Esophagus squamous epithelium (tissue), 4 donors: ENCODE results near the gene GAS2L1.

Experiments
- POLR2A ChIP-seq, 4 donors: fragments of 450-650 bp; IDR thresholded peaks; one replicate each; pipeline ENCODE4 v1.6.1; 2017; ENCODE audit warnings: antibody characterized with exemption in 4 of 4, mild to moderate bottlenecking in 4 of 4, moderate library complexity in 3 of 4
- TF ChIP-seq, protein P1 (sequence below), 6 experiments: fragments of 450-650 bp in 4 of 6; fragments of 200-600 bp in 2 of 6; sonication (generic) in 2 of 6; IDR thresholded peaks; one replicate each; pipeline ENCODE4 v1.5.1; 2016 to 2019; ENCODE audit warnings: antibody characterized with exemption in 6 of 6, mild to moderate bottlenecking in 4 of 6, moderate library complexity in 4 of 6

GRCh38 chr22:29306835-29307595, 565 bp downstream of the GAS2L1 start:
- TF ChIP-seq, protein P1, sequence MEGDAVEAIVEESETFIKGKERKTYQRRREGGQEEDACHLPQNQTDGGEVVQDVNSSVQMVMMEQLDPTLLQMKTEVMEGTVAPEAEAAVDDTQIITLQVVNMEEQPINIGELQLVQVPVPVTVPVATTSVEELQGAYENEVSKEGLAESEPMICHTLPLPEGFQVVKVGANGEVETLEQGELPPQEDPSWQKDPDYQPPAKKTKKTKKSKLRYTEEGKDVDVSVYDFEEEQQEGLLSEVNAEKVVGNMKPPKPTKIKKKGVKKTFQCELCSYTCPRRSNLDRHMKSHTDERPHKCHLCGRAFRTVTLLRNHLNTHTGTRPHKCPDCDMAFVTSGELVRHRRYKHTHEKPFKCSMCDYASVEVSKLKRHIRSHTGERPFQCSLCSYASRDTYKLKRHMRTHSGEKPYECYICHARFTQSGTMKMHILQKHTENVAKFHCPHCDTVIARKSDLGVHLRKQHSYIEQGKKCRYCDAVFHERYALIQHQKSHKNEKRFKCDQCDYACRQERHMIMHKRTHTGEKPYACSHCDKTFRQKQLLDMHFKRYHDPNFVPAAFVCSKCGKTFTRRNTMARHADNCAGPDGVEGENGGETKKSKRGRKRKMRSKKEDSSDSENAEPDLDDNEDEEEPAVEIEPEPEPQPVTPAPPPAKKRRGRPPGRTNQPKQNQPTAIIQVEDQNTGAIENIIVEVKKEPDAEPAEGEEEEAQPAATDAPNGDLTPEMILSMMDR (IDR thresholded peaks at IDR 0.05), result peak in 2 of 6 experiments; percentile 2 to 9
- TF ChIP-seq POLR2A (IDR thresholded peaks at IDR 0.05), result peak in 2 of 4 donors; percentile 44 to 70
